ENCODE data around the gene PARD3. TPM values are rescaled to one million over a fixed set of nuclear protein-coding genes. Genes with fewer than 3 reads are reported as not detected.

PARD3 gene
- total RNA-seq, 1 experiment from 2014 or later = 46.3 TPM

GRCh38 chr10:34343764-34344163 is 471.3 kb downstream of the PARD3 start (continued):
- TF ChIP-seq RAD21 (IDR thresholded peaks at IDR 0.05; ENCODE audit: low read depth) (no peak), ELF1 (IDR thresholded peaks at IDR 0.05; ENCODE audit: borderline replicate concordance, low read depth) (no peak), EGR1 (IDR thresholded peaks at IDR 0.05; ENCODE audit: low read depth) (no peak)

- POLR2A ChIA-PET = no interaction called here
- intact Hi-C loops (cut with micrococcal nuclease) = no loop called here
- no peaks in the 10 kb centered on the region for H3K27me3 ChIP-seq (ENCODE audit: insufficient read depth, low read length)
- DNase-seq (ENCODE audit: low read depth, low spot score) (no peak), ATAC-seq (no peak)
- H3K4me3 ChIP-seq (replicated peaks in 1 of 2; ENCODE audit: low read depth in 1 of 2, low read length in 2 of 2) = no peak overlapping the region
- no peak overlapping the region for H2AFZ ChIP-seq (ENCODE audit: low read depth, low read length, poor library complexity, severe bottlenecking)
- no peak overlapping the region for H3K4me2 ChIP-seq (ENCODE audit: low read length)
- H4K20me1 ChIP-seq (ENCODE audit: insufficient read depth) = no peaks in the 10 kb centered on the region
- no peaks in the 10 kb centered on the region for H3K4me1 ChIP-seq (ENCODE audit: control insufficient read depth in 1 of 2, insufficient read depth in 2 of 2, low read length in 2 of 2)
- no peaks in the 10 kb centered on the region for H3K9me3 ChIP-seq (ENCODE audit: control insufficient read depth in 1 of 2, insufficient read depth in 1 of 2, low read depth in 1 of 2, low read length in 2 of 2)
- H3K9me2 ChIP-seq (ENCODE audit: insufficient read depth) = no peaks in the 10 kb centered on the region
- RAD21 ChIA-PET (ENCODE audit: low non-redundant PET in 1 of 2, low total read pairs in 2 of 2, uncharacterized antibody in 2 of 2, unreplicated experiment in 2 of 2) = no interaction called here
- no peak overlapping the region for H3K9ac ChIP-seq (ENCODE audit: low read length)
- no peak for TF ChIP-seq YY1 (IDR thresholded peaks at IDR 0.05; ENCODE audit: extremely low read depth, insufficient replicate concordance, low read depth, low read length)
- TF ChIP-seq TCF7L2 (IDR thresholded peaks at IDR 0.05; ENCODE audit: borderline replicate concordance, extremely low read depth, insufficient read depth, insufficient read length) = no peak
- no peak for TF ChIP-seq EZH2phosphoT487 (IDR thresholded peaks at IDR 0.05; ENCODE audit: borderline replicate concordance)
- no peak for TF ChIP-seq ZNF274 (IDR thresholded peaks at IDR 0.05; ENCODE audit: low read depth, low read length)
- no peak for TF ChIP-seq ZFX (IDR thresholded peaks at IDR 0.05)
- no peak for TF ChIP-seq SIN3A (IDR thresholded peaks at IDR 0.05; ENCODE audit: low read depth)
- no peak for TF ChIP-seq ATF3 (IDR thresholded peaks at IDR 0.05)
- TF ChIP-seq CTCF (IDR thresholded peaks at IDR 0.05 in 2 of 3, conservative IDR thresholded peaks at IDR 0.05 in 1 of 3; ENCODE audit: borderline replicate concordance in 1 of 3, insufficient read depth in 1 of 3, low read depth in 2 of 3, low read length in 2 of 3) = no peak
- TF ChIP-seq CEBPB (IDR thresholded peaks at IDR 0.05; ENCODE audit: low read depth) = no peak
- TF ChIP-seq RAD21 (IDR thresholded peaks at IDR 0.05; ENCODE audit: low read depth) = no peak
- TF ChIP-seq POLR2A (IDR thresholded peaks at IDR 0.05; ENCODE audit: borderline replicate concordance, extremely low read depth, insufficient read depth, insufficient read length) = no peak
- no peak for TF ChIP-seq MAX (IDR thresholded peaks at IDR 0.05)
- CTCF ChIA-PET = no interaction called here
- no TSS peak for BruUV-seq (replicated peaks)
- H3K27ac ChIP-seq (ENCODE audit: low read depth, low read length) = no peak overlapping the region
- no peaks in the 10 kb centered on the region for H3K79me2 ChIP-seq (ENCODE audit: insufficient read depth, low read length)
- no peaks in the 10 kb centered on the region for H3K36me3 ChIP-seq (ENCODE audit: control insufficient read depth in 1 of 2, insufficient read depth in 2 of 2, low read length in 2 of 2)
These were observed 473.6 kb downstream of the PARD3 start for GRCh38 chr10:34341473-34341872.

Data from HCT116 (cell line).